ENCODE measurements around the gene C11orf97. TPM values are rescaled to one million over a fixed set of nuclear protein-coding genes. Genes with fewer than 3 reads are reported as not detected.

The C11orf97 gene
- total and polyA plus RNA-seq, 7 donors, result not detected

- DNase-seq, result no peak
- Histone ChIP-seq H3K36me3 (no peaks in the 10 kb centered on the region), H3K27ac (no peak overlapping the region), H3K27me3 (no peaks in the 10 kb centered on the region), H3K4me1 (peaks cover 0 to 4% (median 0%) of the 10 kb centered on the region in 4 donors), H3K9me3 (no peaks in the 10 kb centered on the region), H3K4me3 (no peak overlapping the region)
- TF ChIP-seq POLR2A (IDR thresholded peaks at IDR 0.05) (no peak), EP300 (IDR thresholded peaks at IDR 0.05) (no peak), POLR2AphosphoS5 (IDR thresholded peaks at IDR 0.05) (no peak), CTCF (IDR thresholded peaks at IDR 0.05) (no peak)
- intact Hi-C loops (cut with DNase I), result no loop called here
Measured at GRCh38 chr11:94528551-94528950, 16.3 kb downstream of the C11orf97 start.

DNA sequence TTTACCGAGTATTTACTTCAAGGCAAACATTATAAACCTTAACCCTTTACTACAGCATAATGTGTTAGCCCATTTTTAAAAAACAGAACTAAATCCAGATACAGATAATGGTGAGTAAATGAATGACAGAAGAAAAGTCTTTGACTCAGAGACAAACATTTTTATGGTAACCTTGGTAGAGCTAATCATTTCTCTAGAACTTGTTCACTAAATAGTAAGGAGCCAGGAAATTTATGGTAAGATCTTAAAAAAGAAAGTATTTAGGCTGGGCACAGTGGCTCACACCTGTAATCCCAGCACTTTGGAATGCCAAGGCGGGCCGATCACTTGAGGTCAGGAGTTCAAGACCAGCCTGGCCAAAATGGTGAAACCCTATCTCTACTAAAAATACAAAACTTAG, 19.9 kb downstream of the C11orf97 start:
- intact Hi-C loops (cut with DNase I), result no loop called here
- WGBS, 2 donors, result 56 to 77% methylated on average over 3 of the region's 3 CpGs
- TF ChIP-seq POLR2A (IDR thresholded peaks at IDR 0.05) (no peak), CTCF (IDR thresholded peaks at IDR 0.05) (no peak), EP300 (IDR thresholded peaks at IDR 0.05) (no peak), POLR2AphosphoS5 (IDR thresholded peaks at IDR 0.05) (no peak)
- no peak overlapping the region for H3K27ac ChIP-seq
- no peaks in the 10 kb centered on the region for H3K4me1 ChIP-seq
- H3K36me3 ChIP-seq, result no peaks in the 10 kb centered on the region
- H3K9me3 ChIP-seq, result no peaks in the 10 kb centered on the region
- H3K4me3 ChIP-seq, result no peak overlapping the region
- DNase-seq, result no peak
- peaks cover 0 to 5% (median 0%) of the 10 kb centered on the region in 3 donors for H3K27me3 ChIP-seq

- H3K36me3 ChIP-seq, result no peaks in the 10 kb centered on the region
- no peak overlapping the region for H3K4me3 ChIP-seq
- 100% methylated on average over 1 of the region's 1 CpG for WGBS, 2 donors
- no peaks in the 10 kb centered on the region for H3K4me1 ChIP-seq
- H3K27ac ChIP-seq, result no peak overlapping the region
- intact Hi-C loops (cut with DNase I), result no loop called here
- H3K27me3 ChIP-seq, result peaks cover 0 to 5% (median 0%) of the 10 kb centered on the region in 3 donors
- no peaks in the 10 kb centered on the region for H3K9me3 ChIP-seq
- no peak for DNase-seq
- TF ChIP-seq POLR2A (IDR thresholded peaks at IDR 0.05) (no peak), EP300 (IDR thresholded peaks at IDR 0.05) (no peak), CTCF (IDR thresholded peaks at IDR 0.05) (no peak), POLR2AphosphoS5 (IDR thresholded peaks at IDR 0.05) (no peak)
Measured at GRCh38 chr11:94533206-94533605, 20.9 kb downstream of the C11orf97 start.

GRCh38 chr11:94533696-94534630, 21.7 kb downstream of the C11orf97 start:
- H3K9me3 ChIP-seq, result no peaks in the 10 kb centered on the region
- H3K36me3 ChIP-seq, result no peaks in the 10 kb centered on the region
- intact Hi-C loops (cut with DNase I), result no loop called here
- no peaks in the 10 kb centered on the region for H3K4me1 ChIP-seq
- H3K4me3 ChIP-seq, result no peak overlapping the region
- WGBS, 2 donors, result 77 to 78% methylated on average over 6 of the region's 6 CpGs
- peaks cover 0 to 5% (median 0%) of the 10 kb centered on the region in 3 donors for H3K27me3 ChIP-seq
- TF ChIP-seq CTCF (IDR thresholded peaks at IDR 0.05) (no peak), EP300 (IDR thresholded peaks at IDR 0.05) (no peak), POLR2A (IDR thresholded peaks at IDR 0.05) (no peak), POLR2AphosphoS5 (IDR thresholded peaks at IDR 0.05) (no peak)
- no peak for DNase-seq
- peak overlapping the region in 2 of 4 donors; percentile 23 to 30 for H3K27ac ChIP-seq
